ENCODE results near the gene GATA1. TPM values are rescaled to one million over a fixed set of nuclear protein-coding genes. Genes with fewer than 3 reads are reported as not detected.
"Not testable (repeated sequence)": the region's sequence is repeated elsewhere in the genome, so short reads cannot be mapped to it uniquely, and the experiment has no call there.

The GATA1 gene
- total RNA-seq, 5 donors from 2014 or later (not counting 1 experiment from before 2014, with no cell fraction given) = 0.23 to 0.64 (median 0.43) TPM

- Mint-ChIP-seq H3K4me1 (no peaks in the 10 kb centered on the region), H3K36me3 (peaks cover 27% of the 10 kb centered on the region), H3K4me3 (no peak overlapping the region), H3K27ac (no peak overlapping the region), H3K9me3 (no peaks in the 10 kb centered on the region), H3K27me3 (no peaks in the 10 kb centered on the region)
- no peak overlapping the region for H3K27ac ChIP-seq (ENCODE audit: low read length)
- no peaks in the 10 kb centered on the region for H3K4me1 ChIP-seq (ENCODE audit: control insufficient read depth in 1 of 2, extremely low read depth in 1 of 2, insufficient read depth in 2 of 2, low read length in 2 of 2)
- no peaks in the 10 kb centered on the region for H3K27me3 ChIP-seq (replicated peaks in 1 of 2; ENCODE audit: control insufficient read depth in 2 of 2, extremely low read depth in 1 of 2, insufficient read depth in 2 of 2, low read length in 1 of 2)
- WGBS (ENCODE audit: insufficient coverage) = no CpG with 5 or more reads among the region's 8 CpGs
- ATAC-seq (replicated peaks in 1 of 4) (no peak), DNase-seq (no peak)
- H3K9me3 ChIP-seq = no peaks in the 10 kb centered on the region
- peaks cover 0 to 17% of the 10 kb centered on the region in 2 donors for H3K36me3 ChIP-seq (ENCODE audit: control insufficient read depth in 2 of 2, extremely low read depth in 1 of 2, insufficient read depth in 1 of 2, low read length in 1 of 2)
- no peak overlapping the region for H3K4me3 ChIP-seq (ENCODE audit: control insufficient read depth in 1 of 2, extremely low read depth in 1 of 2, low read length in 1 of 2)
- CTCF ChIA-PET = no interaction called here
- POLR2A ChIA-PET = no interaction called here
Measured at GRCh38 chrX:48815266-48815665, 28.9 kb downstream of the GATA1 start.

DNA sequence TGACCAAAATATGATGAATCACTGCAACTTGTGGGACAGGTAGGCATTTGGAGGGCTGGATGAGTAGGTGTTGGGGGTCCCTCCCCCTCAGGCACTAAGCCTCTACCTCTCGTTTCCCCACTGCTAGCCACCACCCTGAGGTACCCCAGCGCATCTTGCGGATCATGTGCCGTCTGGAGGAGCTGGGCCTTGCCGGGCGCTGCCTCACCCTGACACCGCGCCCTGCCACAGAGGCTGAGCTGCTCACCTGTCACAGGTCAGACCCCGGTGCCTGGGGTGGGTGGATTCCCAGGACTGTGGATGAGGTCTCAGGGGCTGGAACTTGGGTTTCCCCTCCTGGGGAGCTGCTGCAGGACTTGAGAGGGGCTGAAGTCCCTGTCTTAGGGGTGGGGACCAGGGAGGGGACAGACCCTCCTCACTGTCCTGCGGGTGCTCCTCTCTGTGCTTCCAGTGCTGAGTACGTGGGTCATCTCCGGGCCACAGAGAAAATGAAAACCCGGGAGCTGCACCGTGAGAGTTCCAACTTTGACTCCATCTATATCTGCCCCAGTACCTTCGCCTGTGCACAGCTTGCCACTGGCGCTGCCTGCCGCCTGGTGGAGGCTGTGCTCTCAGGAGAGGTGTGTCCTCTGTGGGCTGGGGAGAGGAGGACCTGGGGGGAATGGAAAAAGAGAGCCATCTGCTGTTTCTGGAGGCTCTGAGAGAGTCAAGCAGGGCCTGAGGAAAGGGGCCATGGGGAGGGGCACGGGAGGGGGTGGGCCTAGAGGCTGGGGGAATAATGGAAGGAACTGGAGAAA lies 29.8 kb downstream of the GATA1 start:
- ATAC-seq (replicated peaks in 1 of 4) (no peak), DNase-seq (no peak)
- Mint-ChIP-seq H3K36me3 (peaks cover 24% of the 10 kb centered on the region), H3K9me3 (no peaks in the 10 kb centered on the region), H3K27ac (no peak overlapping the region), H3K27me3 (no peaks in the 10 kb centered on the region), H3K4me1 (no peaks in the 10 kb centered on the region), H3K4me3 (no peak overlapping the region)
- H3K4me1 ChIP-seq (ENCODE audit: control insufficient read depth in 1 of 2, extremely low read depth in 1 of 2, insufficient read depth in 2 of 2, low read length in 2 of 2) = no peaks in the 10 kb centered on the region
- H3K27ac ChIP-seq (ENCODE audit: low read length) = no peak overlapping the region
- no peaks in the 10 kb centered on the region for H3K9me3 ChIP-seq
- peaks cover 0 to 17% of the 10 kb centered on the region in 2 donors for H3K36me3 ChIP-seq (ENCODE audit: control insufficient read depth in 2 of 2, extremely low read depth in 1 of 2, insufficient read depth in 1 of 2, low read length in 1 of 2)
- H3K4me3 ChIP-seq (ENCODE audit: control insufficient read depth in 1 of 2, extremely low read depth in 1 of 2, low read length in 1 of 2) = no peak overlapping the region
- ChIA-PET POLR2A (no interaction called here), CTCF (no interaction called here)
- no CpG with 5 or more reads among the region's 18 CpGs for WGBS (ENCODE audit: insufficient coverage)
- H3K27me3 ChIP-seq (replicated peaks in 1 of 2; ENCODE audit: control insufficient read depth in 2 of 2, extremely low read depth in 1 of 2, insufficient read depth in 2 of 2, low read length in 1 of 2) = no peaks in the 10 kb centered on the region

- Histone ChIP-seq H3K27ac (ENCODE audit: low read length) (no peak overlapping the region), H3K9me3 (no peaks in the 10 kb centered on the region), H3K4me1 (ENCODE audit: control insufficient read depth in 1 of 2, extremely low read depth in 1 of 2, insufficient read depth in 2 of 2, low read length in 2 of 2) (no peaks in the 10 kb centered on the region), H3K4me3 (ENCODE audit: control insufficient read depth in 1 of 2, extremely low read depth in 1 of 2, low read length in 1 of 2) (no peak overlapping the region), H3K27me3 (replicated peaks in 1 of 2; ENCODE audit: control insufficient read depth in 2 of 2, extremely low read depth in 1 of 2, insufficient read depth in 2 of 2, low read length in 1 of 2) (no peaks in the 10 kb centered on the region), H3K36me3 (ENCODE audit: control insufficient read depth in 2 of 2, extremely low read depth in 1 of 2, insufficient read depth in 1 of 2, low read length in 1 of 2) (peaks cover 0 to 17% of the 10 kb centered on the region in 2 donors)
- no peak for ATAC-seq (replicated peaks in 1 of 4)
- H3K36me3 Mint-ChIP-seq = peaks cover 20% of the 10 kb centered on the region
- ChIA-PET CTCF (no interaction called here), POLR2A (no interaction called here)
- no peak overlapping the region for H3K4me3 Mint-ChIP-seq
- H3K4me1 Mint-ChIP-seq = no peaks in the 10 kb centered on the region
- 95% methylated on average over 8 of the region's 16 CpGs for WGBS (ENCODE audit: insufficient coverage)
- H3K9me3 Mint-ChIP-seq = no peaks in the 10 kb centered on the region
- peaks cover 0 to 4% of the 10 kb centered on the region in 2 donors for H3K27me3 Mint-ChIP-seq
- no peak for DNase-seq
- H3K27ac Mint-ChIP-seq = no peak overlapping the region
Measured at GRCh38 chrX:48818098-48818497, 31.7 kb downstream of the GATA1 start.

DNA sequence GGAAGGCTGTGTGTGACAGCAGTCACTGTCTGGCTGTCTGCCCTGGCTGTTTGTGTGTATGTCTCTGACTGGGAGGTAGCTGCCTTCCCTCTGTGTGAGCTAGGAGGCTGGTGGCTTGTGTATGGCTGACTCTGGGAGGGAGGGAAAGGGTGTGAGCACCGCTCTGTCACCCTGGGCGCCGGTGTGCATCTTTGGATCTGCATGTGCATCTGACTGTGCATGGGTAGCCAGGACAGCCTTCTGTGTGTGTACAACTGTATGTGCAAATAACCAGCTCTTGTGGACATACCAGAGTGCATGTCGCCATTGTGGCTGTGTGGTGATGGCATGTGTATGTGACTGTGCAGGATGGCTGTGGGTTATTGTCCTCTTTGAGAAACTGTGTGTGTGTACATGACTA lies 32.5 kb downstream of the GATA1 start:
- H3K36me3 ChIP-seq (ENCODE audit: control insufficient read depth in 2 of 2, extremely low read depth in 1 of 2, insufficient read depth in 1 of 2, low read length in 1 of 2) = peaks cover 0 to 21% of the 10 kb centered on the region in 2 donors
- Mint-ChIP-seq H3K9me3 (no peaks in the 10 kb centered on the region), H3K36me3 (peaks cover 20% of the 10 kb centered on the region), H3K27ac (no peak overlapping the region), H3K4me1 (no peaks in the 10 kb centered on the region), H3K27me3 (peaks cover 0 to 4% of the 10 kb centered on the region in 2 donors), H3K4me3 (no peak overlapping the region)
- ChIA-PET CTCF (interaction anchor here in 1 of 2 donors (0.6 kb wide), 1 partner anchor 1649 kb away, joined by 3 read pairs; no protein-coding TSS in a partner anchor), POLR2A (no interaction called here)
- no peak overlapping the region for H3K27ac ChIP-seq (ENCODE audit: low read length)
- no peak for DNase-seq
- ATAC-seq (replicated peaks in 1 of 4) = no peak
- H3K4me3 ChIP-seq (ENCODE audit: control insufficient read depth in 1 of 2, extremely low read depth in 1 of 2, low read length in 1 of 2) = no peak overlapping the region
- no peaks in the 10 kb centered on the region for H3K9me3 ChIP-seq
- no CpG with 5 or more reads among the region's 4 CpGs for WGBS (ENCODE audit: insufficient coverage)
- no peaks in the 10 kb centered on the region for H3K27me3 ChIP-seq (replicated peaks in 1 of 2; ENCODE audit: control insufficient read depth in 2 of 2, extremely low read depth in 1 of 2, insufficient read depth in 2 of 2, low read length in 1 of 2)
- H3K4me1 ChIP-seq (ENCODE audit: control insufficient read depth in 1 of 2, extremely low read depth in 1 of 2, insufficient read depth in 2 of 2, low read length in 2 of 2) = no peaks in the 10 kb centered on the region

- peaks cover 0 to 21% of the 10 kb centered on the region in 2 donors for H3K36me3 ChIP-seq (ENCODE audit: control insufficient read depth in 2 of 2, extremely low read depth in 1 of 2, insufficient read depth in 1 of 2, low read length in 1 of 2)
- ATAC-seq (replicated peaks in 1 of 4); H3K4me1 Mint-ChIP-seq; DNase-seq; H3K4me3 ChIP-seq (ENCODE audit: control insufficient read depth in 1 of 2, extremely low read depth in 1 of 2, low read length in 1 of 2); H3K27me3 ChIP-seq (replicated peaks in 1 of 2; ENCODE audit: control insufficient read depth in 2 of 2, extremely low read depth in 1 of 2, insufficient read depth in 2 of 2, low read length in 1 of 2); H3K9me3 ChIP-seq; H3K27ac ChIP-seq (ENCODE audit: low read length); H3K4me1 ChIP-seq (ENCODE audit: control insufficient read depth in 1 of 2, extremely low read depth in 1 of 2, insufficient read depth in 2 of 2, low read length in 2 of 2); POLR2A ChIA-PET; H3K4me3 Mint-ChIP-seq; H3K9me3 Mint-ChIP-seq; H3K27ac Mint-ChIP-seq; H3K27me3 Mint-ChIP-seq: not testable (repeated sequence)
- CTCF ChIA-PET = interaction anchor here in 1 of 2 donors (0.6 kb wide), 1 partner anchor 1650 kb away, joined by 3 read pairs; no protein-coding TSS in a partner anchor
- WGBS (ENCODE audit: insufficient coverage) = no CpG with 5 or more reads among the region's 9 CpGs
- peaks cover 18% of the 10 kb centered on the region for H3K36me3 Mint-ChIP-seq
Measured at GRCh38 chrX:48819394-48819793, 33.0 kb downstream of the GATA1 start.

GRCh38 chrX:48823053-48823452 lies 36.7 kb downstream of the GATA1 start:
- Mint-ChIP-seq H3K36me3 (peaks cover 25% of the 10 kb centered on the region), H3K4me3 (no peak overlapping the region), H3K9me3 (no peaks in the 10 kb centered on the region), H3K27me3 (peaks cover 10 to 25% of the 10 kb centered on the region in 2 donors), H3K4me1 (peaks cover 5 to 8% (median 6%) of the 10 kb centered on the region in 3 donors), H3K27ac (no peak overlapping the region)
- WGBS (ENCODE audit: insufficient coverage) = no CpG with 5 or more reads among the region's 6 CpGs
- ATAC-seq (replicated peaks in 1 of 4) (no peak), DNase-seq (no peak)
- H3K4me3 ChIP-seq (ENCODE audit: control insufficient read depth in 1 of 2, extremely low read depth in 1 of 2, low read length in 1 of 2) = no peak overlapping the region
- CTCF ChIA-PET = no interaction called here
- H3K36me3 ChIP-seq (ENCODE audit: control insufficient read depth in 2 of 2, extremely low read depth in 1 of 2, insufficient read depth in 1 of 2, low read length in 1 of 2) = peaks cover 0 to 5% of the 10 kb centered on the region in 2 donors
- H3K4me1 ChIP-seq (ENCODE audit: control insufficient read depth in 1 of 2, extremely low read depth in 1 of 2, insufficient read depth in 2 of 2, low read length in 2 of 2) = peaks cover 0 to 10% of the 10 kb centered on the region in 2 experiments
- no peaks in the 10 kb centered on the region for H3K9me3 ChIP-seq
- POLR2A ChIA-PET = no interaction called here
- no peak overlapping the region for H3K27ac ChIP-seq (ENCODE audit: low read length)
- H3K27me3 ChIP-seq (replicated peaks in 1 of 2; ENCODE audit: control insufficient read depth in 2 of 2, extremely low read depth in 1 of 2, insufficient read depth in 2 of 2, low read length in 1 of 2) = peaks cover 0 to 21% of the 10 kb centered on the region in 2 experiments
